Ishikawa (cell line): ENCODE measurements around the gene EEFSEC.

Experiments used
- NFIC ChIP-seq: IDR thresholded peaks from 2 replicates; pipeline ENCODE4 v1.6.1; 2012
- TAF1 ChIP-seq: IDR thresholded peaks from 2 replicates; pipeline ENCODE4 v1.6.1; 2012; ENCODE audit warnings: low read depth, mild to moderate bottlenecking

GRCh38 chr3:128287216-128287615, 133.9 kb downstream of the EEFSEC start:
- no peak for TF ChIP-seq TAF1
- TF ChIP-seq NFIC, result no peak
